Stimulated activated CD4-positive, alpha-beta T cell treated with anti-CD3 and anti-CD28 coated beads, TNF-alpha, amount 100 ng/mL, for 4 hours (primary cell): Measurements from ENCODE around the gene MFNG.

ENCODE experiments used
- DNase-seq, 3 experiments: peaks; one replicate each; pipeline ENCODE4 v3.0.0-alpha.2; 2020; ENCODE audit warnings: low read depth in 3 of 3

The MFNG gene

DNA sequence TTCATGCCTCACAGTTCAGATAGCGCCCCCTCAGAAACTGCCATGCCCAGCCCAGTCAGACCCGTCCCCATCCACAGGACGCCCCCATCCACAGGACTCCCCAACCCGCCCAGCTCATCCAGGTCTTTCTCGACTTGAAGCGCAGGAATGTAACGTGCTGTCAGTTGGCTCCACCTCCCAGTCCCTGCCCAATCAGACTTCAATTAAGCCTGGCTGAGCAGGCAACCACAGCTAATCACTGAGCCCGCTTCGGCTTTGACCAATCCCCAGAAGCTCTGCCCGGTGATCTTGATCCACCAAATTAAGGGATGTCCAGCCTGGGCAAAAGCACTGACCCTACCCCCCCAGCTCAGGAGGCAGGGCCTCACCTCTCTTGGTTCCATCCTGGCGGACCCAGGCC, 10.5 kb upstream of the MFNG start:
- no peak for DNase-seq

DNA sequence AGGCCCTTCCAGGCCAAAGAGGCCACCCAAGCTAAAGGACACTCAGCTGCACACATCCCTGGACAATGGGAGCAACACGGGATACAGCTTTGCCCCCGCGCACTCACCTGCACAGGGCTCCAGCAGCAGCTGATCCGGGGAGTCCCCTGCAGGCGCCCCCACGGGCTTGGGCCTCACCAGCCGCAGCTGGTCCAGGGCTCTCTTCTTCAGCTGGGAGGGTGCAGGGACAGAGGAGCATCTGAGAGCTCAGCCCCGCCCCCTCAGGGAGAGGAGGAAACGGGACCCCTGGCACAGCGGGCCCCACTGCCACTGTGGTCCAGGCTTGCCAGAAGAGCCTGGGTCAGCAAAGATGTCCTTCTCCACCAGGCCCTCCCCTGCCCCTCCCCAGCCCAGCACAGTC, 7.8 kb upstream of the MFNG start:
- DNase-seq = no peak

DNA sequence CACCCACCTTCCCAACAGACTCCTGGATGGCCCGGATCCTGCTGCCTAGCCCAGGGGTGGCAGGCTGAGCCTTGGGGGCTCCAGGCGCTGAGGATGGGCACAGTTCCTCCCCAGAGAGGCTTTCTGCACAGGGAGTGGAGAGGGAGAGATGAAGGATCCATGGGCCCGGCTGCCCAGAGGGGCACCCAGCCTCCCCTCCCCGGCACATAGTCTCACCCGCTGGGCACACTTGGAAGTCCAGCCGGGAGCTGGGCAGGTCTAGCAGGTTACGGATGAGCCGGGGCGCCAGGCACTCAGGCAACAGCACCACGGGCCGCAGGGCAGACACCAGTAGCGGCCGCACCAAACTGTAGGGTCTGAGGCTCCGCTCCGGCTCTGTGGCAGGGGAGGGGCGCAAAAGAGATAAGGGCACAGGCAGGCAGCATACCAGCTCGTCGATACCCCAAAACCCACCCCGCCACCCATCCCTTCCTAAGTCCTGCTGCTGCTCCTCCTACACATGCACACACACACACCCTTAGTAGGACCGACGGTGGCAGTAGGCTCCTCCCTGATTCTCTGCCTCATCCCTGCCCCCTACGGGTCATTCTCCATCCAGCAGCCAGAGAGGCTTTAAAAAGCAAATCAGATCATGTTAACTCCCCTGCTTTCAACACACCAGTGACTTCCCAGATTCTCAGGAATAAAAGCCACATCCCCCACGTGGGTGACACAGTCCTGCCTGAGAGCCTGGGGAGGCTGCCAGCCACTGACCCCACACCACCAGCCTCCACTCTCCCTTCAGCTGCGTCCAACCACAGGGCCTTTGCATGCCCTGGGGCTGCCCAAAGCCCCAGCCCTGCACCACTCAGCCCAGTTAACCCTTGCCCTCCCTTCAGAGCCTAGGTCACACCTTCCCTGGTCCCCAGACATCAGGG, 6.5 kb upstream of the MFNG start:
- DNase-seq = peak in 2 of 3 experiments; percentile 34 to 37

DNA sequence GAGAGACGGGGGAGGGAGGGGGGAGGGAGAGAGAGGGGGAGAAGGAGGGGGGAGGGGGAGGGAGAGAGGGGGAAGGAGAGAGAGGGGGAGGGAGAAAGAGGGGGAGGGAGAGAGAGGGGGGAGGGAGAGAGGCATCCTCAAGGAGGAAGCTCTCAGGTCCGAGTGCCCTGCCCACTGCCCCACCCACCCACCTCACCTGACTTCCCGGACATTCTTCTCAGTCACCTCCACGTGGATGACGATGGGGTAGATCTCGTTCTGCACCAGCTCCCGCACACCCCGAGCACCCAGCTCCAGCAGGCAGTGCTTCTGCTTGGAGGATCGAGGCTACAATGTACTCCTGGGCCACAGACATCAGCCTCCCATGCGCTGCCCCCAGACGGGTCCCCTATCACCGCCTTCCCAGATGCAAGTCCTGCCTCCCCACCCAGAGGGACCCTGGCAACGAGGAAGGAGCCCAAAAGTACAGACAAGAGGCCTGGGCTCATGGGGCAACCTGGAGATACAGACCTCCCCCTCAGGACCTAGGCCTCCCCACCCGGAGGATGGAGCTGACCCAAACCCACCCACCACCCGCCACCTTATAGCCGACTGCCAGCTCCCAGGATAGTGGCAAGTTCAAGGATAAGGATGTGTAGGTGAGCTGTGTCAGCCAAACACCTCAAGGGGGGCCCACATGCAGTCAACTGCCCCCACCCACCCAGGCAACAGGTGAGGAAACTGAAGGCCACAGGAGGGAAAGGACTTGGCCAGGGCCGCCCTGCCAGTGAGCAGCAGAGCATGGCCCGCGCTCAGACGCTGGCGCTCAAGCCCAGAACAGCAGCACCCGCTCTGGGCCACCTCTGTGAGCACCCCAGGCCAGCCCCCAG, 5.6 kb upstream of the MFNG start:
- no peak for DNase-seq

DNA sequence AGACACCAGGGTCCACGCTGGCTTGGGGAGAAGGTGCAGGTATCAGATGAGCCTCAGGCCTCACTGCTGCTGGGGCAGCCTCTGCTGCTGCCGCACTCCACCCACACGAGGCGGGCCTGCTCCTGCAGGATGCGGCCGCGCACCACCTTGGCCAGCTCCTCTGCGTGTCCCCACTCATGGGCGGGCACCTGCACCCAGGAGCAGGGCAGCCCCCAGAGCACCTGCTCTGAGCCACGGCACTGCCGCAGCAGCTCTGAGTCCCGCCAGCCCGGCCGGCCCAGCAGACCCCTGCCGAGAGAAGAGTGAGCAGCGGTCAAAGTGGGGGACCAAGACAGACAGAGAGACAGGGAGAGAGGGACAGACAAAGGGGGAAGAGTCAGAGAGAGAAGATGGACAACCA, 4.9 kb upstream of the MFNG start:
- no peak for DNase-seq

DNA sequence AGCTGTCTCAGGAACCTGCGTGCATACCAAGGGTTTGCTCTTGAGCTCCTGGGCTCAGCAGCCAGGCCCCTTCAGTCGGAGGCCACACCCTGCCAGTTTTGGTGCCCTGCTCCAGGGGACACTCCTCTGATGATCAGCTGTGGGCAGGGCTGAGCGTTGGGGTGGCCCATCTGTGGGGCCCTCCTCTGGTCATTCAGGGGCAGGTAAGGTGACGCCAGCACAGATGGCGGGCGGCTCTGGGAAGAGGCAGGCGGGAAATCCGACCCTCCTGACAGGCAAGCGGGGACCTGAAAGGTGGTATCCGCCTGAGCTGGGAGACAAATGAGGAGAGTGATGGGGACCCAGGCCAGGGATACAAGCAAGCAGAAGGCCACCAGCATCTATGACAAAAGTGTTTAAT, 3.8 kb upstream of the MFNG start:
- no peak for DNase-seq

DNA sequence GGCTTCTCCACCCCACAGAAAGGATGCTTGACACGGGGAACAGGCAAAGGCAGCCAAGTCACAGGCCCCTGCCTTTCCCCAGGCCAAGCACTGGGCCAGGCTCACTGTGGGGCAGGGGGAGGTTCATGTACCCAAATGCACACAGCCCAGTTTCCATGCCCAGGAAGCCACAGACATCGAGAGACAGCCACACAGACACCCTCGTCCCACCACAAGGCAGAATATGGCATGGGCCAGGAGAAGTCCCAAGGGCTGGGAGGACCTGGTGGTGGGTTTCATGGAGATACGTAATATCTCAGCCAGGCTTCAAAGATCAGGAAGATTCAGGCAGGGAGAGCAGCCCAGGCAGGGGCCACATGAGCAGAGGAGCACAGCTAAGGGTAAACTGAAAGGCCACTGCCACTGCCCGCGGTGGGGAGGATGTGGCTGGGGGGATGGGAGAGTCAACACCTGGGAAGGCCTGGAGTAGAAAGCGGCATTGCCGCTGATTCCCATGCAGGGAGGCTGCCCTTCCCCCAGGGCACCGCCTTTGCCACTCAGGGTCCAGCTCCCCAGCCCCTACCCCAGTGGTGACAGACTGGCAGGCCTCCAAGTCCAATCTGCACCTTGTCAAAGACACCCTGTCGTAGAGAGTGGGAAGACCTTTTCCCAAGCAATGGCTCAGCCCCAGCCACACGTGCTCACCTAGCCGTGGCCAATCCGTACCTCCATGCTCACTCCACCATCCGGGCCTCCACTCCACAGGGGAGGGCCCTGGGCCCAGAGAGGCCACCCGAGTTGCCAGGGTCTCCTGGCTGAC, 2.4 kb upstream of the MFNG start:
- DNase-seq = no peak

DNA sequence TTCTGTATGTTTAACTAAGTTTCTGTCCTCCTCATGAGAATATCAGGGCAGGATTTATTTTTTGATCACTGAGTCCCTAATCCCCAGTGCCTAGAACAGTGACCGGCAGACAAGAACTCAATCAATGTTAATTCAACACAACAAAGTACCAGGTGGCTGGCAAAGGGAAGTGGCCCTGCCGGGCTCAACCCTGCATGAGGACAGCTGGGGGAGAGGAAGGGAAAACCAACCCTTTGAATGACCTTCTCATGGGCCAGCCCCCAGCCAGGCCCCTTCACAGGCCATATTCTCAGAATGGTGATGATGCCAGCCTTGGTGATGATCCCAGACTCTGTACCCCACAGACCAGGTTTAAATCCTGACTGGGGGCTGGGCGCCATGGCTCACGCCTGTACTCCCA, 1.4 kb upstream of the MFNG start:
- DNase-seq = no peak

DNA sequence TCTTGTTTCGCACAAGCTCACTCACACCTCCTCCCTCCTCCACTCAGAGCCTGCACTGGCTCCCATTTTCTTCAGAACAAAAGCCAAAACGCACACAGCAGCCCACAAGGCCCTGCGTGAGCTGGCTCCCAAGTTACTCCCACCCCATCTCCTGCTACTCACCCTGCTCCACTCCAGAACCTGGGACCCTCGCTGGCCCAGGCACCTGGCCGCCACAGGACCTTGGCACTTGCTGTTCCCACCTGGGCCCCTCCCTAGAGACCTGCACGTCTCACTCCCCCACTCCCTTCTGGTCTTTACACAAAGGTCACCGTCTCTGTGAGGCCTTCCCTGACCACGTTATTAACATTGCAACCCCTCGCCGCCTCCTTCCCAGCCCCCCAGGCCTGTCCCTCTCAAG, 945 bp upstream of the MFNG start:
- no peak for DNase-seq

DNA sequence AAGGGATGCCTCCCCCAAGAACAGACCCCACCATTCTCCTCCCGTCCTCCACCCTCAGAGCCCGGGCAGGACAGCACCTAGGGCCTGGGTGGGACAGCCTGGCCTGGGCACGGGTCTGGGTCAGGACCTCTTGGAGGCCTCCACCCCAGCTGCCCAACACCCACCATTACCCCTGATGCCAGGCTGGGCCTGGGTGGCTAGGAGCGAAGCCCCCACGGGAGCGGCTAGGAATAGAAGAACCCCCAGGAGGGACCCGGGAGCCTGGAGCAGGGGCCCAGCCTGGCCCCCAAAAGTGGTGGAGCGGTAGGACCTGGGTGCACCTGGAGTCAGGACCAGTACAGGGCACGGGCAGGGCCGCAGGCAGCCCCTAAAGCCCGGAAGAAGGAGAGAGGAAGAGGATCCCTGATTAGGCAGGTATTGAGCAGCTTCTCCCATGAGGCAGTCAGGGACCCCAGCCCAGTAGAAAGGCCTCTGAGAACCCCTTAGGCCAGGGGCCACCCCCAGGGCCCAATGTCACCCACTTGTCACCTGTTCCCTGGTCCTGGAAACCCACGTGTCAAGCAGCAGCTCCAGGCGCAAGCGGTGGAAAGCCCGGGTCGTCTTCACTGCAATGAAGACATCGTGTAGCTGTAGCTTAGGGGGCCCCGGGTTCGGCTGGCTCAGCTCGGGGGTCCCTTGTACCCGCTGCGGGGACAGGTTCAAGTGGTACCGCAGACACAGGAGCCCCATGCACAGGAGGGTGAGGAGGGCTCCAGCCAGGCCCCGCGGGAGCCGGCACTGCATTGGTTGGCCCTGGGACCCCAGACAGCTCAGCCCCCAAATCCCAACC, 575 bp downstream of the MFNG start:
- DNase-seq = peak in 1 of 3 experiments; percentile 24

DNA sequence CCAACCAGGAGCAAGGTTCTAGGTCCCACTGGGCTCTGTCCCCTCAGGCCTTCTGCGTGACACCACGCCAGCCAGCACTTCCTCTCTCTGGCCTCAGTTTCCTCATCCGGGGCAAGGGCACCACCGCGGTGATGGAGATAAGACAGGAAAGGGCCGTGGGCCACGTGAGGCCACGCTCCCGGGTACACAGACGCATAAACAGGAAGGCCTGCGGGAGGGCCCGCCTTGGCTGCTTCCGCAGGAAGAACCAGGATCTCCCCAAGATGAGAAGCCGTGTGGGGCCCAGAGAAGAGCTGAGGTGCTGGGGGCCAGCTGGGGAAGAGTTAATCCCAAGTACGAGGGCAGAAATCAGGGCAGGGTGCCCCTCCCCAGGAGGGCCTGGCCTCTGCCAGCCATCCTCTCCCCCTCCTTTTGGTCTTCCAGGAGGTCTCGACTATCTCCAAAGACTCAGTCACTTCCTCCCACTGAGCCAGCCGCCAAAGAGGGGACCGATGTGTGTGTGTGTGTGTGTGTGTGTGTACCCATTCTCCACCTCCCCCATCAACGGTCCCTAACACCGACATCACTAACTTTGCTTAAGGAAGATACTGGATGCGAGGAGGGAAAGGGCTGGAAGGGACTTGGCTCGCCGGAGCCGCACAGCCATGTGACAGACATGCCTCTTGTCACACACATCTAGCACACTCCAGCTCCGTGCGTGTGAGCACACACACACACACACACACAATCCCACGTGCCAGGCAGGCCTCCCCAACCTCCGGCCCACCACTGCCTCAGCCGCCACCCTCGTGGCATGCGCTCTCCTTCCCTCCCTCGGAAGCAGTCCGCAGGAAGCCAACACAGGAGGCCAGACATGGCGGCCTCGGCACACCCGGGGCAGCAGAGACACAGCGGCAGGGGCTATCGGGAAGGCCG, 1.4 kb downstream of the MFNG start:
- peak; percentile 56 to 66 (median 59) for DNase-seq

DNA sequence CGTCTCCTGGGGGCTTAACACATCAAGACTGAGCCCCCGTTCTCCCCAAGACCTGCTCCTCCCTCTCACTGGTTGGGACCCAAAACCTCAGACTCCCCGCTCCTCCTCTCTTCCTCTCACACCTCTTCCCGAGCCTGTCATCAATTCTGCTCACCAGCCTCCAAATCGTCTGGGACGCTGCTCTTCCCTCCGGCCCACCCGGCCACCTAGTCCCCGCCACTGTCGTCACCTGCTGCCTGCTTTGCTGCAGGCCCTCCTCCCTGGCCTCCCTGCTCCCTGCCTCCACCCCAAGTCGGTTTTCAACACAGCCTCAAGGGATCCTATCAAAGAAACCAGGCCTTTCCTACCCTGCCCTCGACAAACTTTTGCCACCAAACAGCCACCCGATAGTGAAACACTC, 3.1 kb downstream of the MFNG start:
- no peak for DNase-seq

DNA sequence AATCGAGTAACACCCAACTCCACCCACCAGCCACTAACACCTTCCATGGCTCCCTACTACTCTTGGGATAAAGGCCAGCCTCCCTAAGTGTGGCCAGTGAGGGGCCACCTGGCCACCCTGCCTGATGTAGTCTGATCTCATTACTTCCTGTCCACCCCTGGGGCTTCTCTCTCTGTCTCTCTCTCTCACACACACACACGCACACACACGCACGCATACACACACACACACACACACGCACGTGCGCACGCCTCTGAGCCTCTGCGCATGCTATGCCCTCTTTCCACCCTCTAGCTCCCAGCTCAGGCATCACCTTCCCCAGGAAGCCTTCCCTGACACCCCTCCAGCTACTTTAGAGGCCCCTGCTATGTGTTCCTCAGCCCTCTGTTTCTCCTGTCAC, 3.9 kb downstream of the MFNG start:
- no peak for DNase-seq

DNA sequence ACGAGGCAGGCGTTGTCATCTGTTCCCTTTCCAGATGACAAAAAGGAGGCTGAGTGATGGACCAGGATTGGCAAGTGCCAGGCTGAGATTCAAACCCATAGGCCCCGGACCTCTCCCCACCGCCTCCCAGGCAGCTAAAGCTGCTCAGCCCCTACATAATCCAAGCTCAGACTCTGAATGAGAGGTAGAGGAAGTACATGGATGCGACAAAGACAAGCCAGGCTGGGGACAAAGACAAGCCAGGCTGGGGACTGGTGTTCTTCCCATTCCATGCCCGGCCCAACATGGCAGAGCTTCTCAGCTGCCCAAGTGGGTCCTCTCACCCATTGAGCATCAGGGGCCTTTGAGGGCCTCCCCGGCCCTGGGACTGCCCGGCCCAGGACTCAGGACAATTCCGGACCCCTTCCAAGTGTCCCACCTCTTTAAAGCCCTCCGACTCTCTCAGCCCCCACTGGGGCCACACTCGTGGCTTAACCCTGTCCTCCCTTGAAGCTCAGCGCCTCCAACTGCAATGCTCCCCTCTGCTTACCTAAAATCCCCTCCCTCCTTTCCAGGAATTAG, 4.8 kb downstream of the MFNG start:
- no peak for DNase-seq

DNA sequence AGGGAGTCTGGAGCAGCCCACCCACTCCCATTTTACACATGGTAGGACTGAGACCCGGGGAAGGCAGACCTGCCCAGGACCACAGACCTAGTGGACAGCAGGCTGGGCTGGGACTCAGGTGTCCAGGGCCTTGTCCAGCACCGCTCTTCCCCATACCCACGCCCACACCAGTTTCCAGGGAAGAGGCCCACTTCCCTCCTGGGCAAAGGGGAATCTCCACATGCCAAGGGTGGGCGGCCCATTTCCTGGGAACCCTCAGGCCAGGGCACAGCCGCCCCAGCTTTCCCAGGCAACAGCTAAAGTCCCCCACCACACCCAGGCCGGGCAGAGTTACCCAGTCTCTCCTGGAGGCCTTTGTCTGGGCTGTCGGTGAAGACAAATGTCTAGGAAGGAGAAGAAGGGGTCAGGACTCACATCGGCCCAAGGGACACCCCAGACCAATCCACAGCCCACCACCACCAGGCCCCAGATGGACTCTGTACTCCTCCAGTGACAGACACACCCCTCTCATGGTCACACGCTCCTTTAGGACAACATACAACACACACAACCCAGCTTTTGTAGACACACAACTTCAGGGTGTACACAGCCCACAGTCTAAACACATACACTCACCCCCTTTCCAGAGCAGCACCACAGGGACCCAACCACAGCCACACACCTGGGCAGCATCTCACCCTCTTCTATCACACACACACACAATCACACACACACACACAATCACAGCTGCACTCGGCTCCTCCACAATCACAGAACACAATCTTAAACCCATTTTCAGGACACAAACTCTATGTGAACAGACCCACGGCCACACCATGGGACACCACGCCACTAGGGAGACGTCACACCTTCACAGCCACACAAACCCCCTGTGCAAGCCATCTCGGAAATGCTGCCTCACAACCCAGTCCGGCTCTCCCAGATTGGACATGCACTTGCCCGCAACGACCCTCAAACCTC, 5.5 kb downstream of the MFNG start:
- DNase-seq = no peak

DNA sequence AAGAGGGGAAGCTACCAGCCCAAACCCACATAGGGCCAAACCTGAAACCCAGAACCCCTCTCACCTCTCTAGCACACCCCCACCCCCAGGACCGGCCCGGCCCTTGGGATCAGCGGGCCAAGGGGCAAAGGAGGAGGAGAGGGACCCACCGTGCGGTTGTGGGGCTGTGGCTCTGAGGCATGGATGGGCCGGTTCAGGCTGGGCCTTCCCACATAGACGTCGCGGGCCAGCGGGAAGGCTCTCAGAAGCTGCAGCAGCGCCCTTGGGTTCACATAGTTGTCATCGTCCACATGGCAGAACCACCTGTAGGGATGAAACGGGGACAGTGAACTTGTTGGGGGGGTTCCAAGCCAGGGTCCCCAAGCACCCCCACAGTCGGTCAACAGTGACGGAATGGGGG, 7.0 kb downstream of the MFNG start:
- DNase-seq = no peak

DNA sequence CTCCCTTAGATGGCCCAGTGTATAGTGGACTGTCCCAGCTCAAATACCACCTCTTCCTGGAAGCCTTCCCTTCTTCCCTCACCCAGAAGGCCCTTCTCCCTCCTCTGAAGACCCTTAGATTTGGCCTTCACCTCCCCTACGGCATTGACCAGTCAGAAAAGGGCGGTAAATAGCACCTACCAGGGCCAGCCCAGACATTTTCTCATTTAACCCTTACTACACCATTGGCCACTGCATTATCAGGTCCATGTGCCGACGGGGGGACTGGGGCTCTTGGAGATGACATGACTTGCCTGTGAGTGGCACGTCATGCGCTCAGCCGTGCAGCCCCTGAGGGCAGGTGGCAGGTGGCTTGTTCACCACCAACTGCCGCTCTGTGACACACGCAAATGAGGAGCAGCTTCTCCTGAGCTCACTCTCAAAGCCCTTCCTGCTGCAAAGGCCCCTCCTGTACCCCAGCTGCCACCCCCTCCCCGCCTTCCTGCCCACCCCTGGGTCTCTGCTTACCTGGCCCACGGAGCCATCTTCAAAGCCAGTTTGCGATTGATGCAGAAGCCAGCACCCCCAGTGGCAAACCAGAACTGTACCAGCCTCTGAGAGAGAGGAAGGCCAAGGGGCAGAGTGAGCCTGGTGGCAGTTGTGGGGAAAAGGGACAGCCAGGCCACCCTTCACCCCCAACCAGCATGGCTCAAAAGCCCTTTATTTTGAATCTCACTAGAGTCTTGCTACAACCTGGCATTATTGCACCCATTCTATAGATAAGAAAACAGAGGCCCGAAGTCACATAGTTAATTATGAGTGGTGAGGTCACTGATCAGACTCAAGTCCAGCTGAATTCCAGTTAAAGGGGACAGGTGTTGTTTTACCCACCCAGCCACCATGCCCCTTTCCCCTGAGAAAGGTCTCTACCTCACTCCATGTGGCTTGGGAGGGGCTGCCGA, 9.5 kb downstream of the MFNG start:
- DNase-seq = no peak
